ENCODE data around the gene NSUN5. TPM values are rescaled to one million over a fixed set of nuclear protein-coding genes. Genes with fewer than 3 reads are reported as not detected.
"Not testable (repeated sequence)": the region's sequence is repeated elsewhere in the genome, so short reads cannot be mapped to it uniquely, and the experiment has no call there.

NSUN5 gene
- total RNA-seq, 1 donor from 2014 or later: 15.9 TPM

DNA sequence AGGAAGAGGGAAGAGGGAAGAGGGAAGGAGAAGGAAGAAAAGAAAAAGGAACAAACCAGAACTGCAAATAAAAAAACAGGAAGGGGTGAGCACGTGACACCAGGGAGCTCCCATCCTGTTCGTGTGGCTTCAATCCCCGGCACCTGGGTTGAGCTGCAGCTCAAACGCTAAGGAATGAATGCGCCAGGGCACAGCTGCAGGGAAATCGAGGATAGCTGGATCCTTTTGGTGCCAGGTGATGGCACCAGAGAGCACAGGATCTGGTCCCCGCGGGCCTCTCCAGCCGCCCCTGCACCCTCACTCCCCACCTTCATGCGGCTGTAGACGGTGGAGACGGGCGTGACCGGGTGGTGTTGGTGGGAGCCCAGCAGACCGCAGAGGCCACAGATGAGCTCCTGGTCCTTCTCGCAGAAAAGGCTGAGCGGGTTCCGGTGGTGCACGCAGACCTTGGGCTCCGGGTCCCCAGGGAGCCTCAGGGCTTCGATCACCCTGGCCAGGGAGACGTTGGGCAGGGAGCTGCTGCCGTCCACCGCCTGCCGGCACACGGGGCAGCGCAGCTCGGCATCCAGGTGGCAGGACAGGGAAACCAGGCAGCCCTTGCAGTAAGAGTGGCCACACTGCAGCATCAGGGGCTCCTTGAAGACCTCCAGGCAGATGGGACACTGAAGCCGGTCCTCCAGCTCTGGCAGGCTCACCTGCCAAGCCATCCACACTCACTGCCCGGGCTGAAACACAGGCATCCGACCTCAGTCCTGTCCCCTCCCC, 15.6 kb upstream of the NSUN5 start:
- H3K36me3 ChIP-seq; H3K9me3 ChIP-seq (replicated peaks); H3K27ac ChIP-seq (replicated peaks); intact Hi-C loops (cut with micrococcal nuclease); H3K4me1 ChIP-seq: not testable (repeated sequence)
- Histone ChIP-seq H3K27me3 (ENCODE audit: low read depth) (peaks cover 17% of the 10 kb centered on the region), H3K4me3 (peak overlapping the region; percentile 30)
- TF ChIP-seq, protein P1, sequence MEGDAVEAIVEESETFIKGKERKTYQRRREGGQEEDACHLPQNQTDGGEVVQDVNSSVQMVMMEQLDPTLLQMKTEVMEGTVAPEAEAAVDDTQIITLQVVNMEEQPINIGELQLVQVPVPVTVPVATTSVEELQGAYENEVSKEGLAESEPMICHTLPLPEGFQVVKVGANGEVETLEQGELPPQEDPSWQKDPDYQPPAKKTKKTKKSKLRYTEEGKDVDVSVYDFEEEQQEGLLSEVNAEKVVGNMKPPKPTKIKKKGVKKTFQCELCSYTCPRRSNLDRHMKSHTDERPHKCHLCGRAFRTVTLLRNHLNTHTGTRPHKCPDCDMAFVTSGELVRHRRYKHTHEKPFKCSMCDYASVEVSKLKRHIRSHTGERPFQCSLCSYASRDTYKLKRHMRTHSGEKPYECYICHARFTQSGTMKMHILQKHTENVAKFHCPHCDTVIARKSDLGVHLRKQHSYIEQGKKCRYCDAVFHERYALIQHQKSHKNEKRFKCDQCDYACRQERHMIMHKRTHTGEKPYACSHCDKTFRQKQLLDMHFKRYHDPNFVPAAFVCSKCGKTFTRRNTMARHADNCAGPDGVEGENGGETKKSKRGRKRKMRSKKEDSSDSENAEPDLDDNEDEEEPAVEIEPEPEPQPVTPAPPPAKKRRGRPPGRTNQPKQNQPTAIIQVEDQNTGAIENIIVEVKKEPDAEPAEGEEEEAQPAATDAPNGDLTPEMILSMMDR (IDR thresholded peaks at IDR 0.05; ENCODE audit: borderline replicate concordance): peak; percentile 52
- DNase-seq: peak; percentile 35

DNA sequence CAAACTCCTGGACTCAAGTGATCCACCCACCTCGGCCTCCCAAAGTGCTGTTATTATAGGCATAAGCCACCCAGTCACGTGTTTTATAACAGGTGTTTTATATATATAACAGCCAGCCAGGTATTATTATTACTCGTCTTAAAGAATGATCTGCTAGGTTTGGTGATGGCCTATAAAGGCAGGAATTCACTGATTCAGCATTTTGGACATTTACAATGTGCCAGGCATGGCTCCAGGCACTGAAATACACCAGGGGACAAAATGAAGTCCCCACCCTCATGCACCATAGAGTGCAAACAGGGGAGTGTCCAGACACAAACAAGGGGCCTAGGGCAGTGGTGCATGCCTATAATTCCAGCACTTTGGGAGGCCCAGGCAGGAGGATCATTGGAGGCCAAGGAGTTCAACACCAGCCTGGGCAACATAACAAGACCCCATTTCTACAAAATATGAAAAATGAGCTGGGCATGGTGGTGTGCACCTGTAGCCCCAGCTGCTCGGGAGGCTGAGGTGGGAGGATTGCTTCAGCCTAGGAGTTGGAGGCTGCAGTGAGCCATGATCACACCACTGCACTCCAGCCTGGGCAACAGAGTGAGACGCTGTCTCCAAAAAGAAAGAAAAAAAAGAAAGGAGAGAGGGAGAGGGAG, 14.9 kb upstream of the NSUN5 start:
- peak overlapping the region; percentile 30 for H3K4me3 ChIP-seq
- intact Hi-C loops (cut with micrococcal nuclease): not testable (repeated sequence)

DNA sequence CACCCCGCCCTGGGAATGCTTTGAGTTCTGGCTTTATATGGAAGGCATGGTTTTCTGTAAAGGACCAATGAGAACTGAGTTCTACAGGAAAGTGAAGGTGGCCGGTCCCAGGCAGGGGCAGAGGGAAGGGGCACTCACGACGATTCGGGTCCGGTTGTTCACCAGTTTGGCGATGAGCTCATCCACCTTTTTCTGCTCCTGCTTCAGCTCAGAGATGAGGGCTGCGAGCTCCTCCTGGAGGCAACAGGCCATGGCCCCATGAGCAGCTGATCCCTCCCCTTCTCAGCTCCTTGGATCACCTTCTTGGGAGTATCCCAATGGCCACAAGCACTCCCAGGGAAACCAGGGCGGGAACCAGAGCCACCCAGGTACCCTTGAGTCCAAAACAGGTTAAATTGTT, 11.4 kb upstream of the NSUN5 start:
- H3K4me3 ChIP-seq: not testable (repeated sequence)

More for the DNA sequence above, 14.9 kb upstream of the NSUN5 start:
- DNase-seq; H3K27ac ChIP-seq (replicated peaks); H3K4me1 ChIP-seq; H3K36me3 ChIP-seq; H3K9me3 ChIP-seq (replicated peaks): not testable (repeated sequence)
- H3K27me3 ChIP-seq (ENCODE audit: low read depth): peaks cover 17% of the 10 kb centered on the region

DNA sequence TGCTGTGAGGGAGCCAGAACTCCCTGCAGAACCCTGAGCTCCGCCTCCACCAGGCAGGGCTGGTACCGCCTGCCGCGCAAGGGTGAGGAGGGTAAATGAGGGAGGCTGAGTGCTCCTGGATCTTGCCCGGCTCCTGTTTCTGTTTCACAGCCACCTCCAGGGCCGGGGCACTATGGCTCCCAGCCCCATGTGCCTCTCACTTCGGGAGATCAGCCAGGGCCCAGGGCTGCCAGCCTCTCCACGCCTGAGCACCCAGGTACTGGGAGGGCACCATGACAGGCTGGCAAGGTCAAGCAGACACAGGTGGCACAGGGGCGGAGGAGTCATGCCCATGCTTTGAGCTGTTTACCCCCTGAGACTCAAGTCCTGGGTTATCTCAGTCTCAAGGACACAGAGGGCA, 10.9 kb upstream of the NSUN5 start:
- intact Hi-C loops (cut with micrococcal nuclease); H3K27ac ChIP-seq (replicated peaks); H3K9me3 ChIP-seq (replicated peaks): not testable (repeated sequence)

More for the DNA sequence above, 11.4 kb upstream of the NSUN5 start:
- H3K36me3 ChIP-seq; H3K27ac ChIP-seq (replicated peaks); intact Hi-C loops (cut with micrococcal nuclease); H3K9me3 ChIP-seq (replicated peaks); DNase-seq; H3K4me1 ChIP-seq: not testable (repeated sequence)
- H3K27me3 ChIP-seq (ENCODE audit: low read depth): peaks cover 17% of the 10 kb centered on the region

DNA sequence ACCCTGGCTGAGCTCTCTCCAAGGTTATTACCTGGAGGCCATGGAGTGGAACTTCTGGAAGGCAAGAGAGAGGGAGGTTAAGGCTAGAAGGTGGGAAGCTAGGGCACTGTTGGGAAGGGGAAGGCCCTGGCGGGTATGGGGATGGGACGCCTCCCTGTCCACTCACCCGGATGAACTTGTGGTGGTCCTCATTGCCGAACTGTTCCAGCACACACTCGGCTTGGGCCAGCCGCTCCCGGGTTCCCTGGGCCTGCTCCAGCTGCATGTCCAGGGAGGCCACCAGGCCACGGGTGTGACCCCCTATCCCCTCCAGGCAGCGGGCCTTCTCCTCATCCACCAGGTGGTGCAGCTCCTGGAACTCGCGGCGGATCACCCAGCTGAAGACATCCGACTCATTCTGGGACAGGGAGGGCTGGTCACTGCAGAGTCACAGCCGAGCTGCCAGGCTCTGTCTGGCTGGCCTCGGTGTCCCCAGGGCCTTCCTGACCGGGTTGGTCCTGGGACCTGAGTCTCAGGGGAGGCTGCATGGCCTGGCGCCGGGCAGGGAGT, 10.1 kb upstream of the NSUN5 start:
- H3K27me3 ChIP-seq (ENCODE audit: low read depth): peaks cover 17% of the 10 kb centered on the region
- intact Hi-C loops (cut with micrococcal nuclease); H3K4me1 ChIP-seq; H3K9me3 ChIP-seq (replicated peaks); H3K4me3 ChIP-seq; H3K27ac ChIP-seq (replicated peaks); H3K36me3 ChIP-seq; DNase-seq: not testable (repeated sequence)

More for the DNA sequence above, 10.9 kb upstream of the NSUN5 start:
- H3K36me3 ChIP-seq, DNase-seq, H3K4me1 ChIP-seq, H3K4me3 ChIP-seq: not testable (repeated sequence)
- H3K27me3 ChIP-seq (ENCODE audit: low read depth): peaks cover 17% of the 10 kb centered on the region

DNA sequence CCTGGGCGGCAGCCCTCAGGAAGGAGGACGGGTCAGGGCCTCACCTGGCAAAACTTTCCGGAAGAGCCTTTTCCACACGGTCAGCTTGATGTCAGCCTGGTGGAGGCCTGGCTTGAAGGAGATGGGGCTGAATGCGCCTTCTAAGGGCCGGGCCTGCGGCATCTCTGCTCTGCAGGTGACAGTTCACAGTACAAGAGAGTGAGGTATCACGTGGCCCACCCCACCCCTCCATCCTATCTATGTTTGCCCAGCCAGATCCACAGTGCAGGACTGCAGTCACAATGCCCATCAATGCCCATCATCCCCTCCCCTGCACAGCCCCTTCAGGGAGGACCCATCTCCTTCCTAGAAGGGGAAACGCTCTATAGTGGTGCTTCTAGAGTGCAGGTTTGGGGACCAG, 7.9 kb upstream of the NSUN5 start:
- Histone ChIP-seq H3K27ac (replicated peaks) (no peak overlapping the region), H3K4me1 (no peaks in the 10 kb centered on the region), H3K36me3 (no peaks in the 10 kb centered on the region), H3K4me3 (no peak overlapping the region), H3K9me3 (replicated peaks) (no peaks in the 10 kb centered on the region), H3K27me3 (ENCODE audit: low read depth) (peaks cover 13% of the 10 kb centered on the region)
- no peak for DNase-seq
- intact Hi-C loops (cut with micrococcal nuclease): no loop called here
- TF ChIP-seq, protein P1 (IDR thresholded peaks at IDR 0.05; ENCODE audit: borderline replicate concordance): no peak

DNA sequence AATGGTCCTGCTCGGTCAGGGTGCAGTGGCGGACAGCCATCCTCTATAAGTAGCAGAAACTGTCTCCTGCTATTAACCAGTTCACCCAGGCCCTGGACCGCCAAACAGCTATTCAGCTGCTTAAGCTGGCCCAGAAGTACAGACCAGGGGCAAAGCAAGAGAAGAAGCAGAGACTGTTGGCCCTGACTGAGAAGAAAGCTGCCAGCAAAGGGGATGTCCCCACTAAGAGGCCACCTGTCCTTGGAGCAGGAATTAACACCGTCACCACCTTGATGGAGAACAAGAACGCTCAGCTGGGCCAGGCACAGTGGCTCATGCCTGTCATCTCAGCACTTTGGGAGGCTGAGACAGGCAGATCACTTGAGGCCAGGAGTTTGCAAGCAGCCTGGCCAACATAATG, 5.6 kb upstream of the NSUN5 start:
- no peak overlapping the region for H3K4me3 ChIP-seq
- intact Hi-C loops (cut with micrococcal nuclease): no loop called here
- TF ChIP-seq, protein P1 (IDR thresholded peaks at IDR 0.05; ENCODE audit: borderline replicate concordance): no peak

More for the DNA sequence above, 5.6 kb upstream of the NSUN5 start:
- Histone ChIP-seq H3K27ac (replicated peaks) (no peak overlapping the region), H3K4me1 (peaks cover 2% of the 10 kb centered on the region), H3K9me3 (replicated peaks) (no peaks in the 10 kb centered on the region), H3K36me3 (no peaks in the 10 kb centered on the region), H3K27me3 (ENCODE audit: low read depth) (no peaks in the 10 kb centered on the region)
- DNase-seq: no peak

All from left ventricle myocardium inferior (tissue), 1 donor.